AG09309 (cell line): ENCODE results near the gene ARG1.
A peak's percentile ranks its signal among the peaks of the same experiment; 100 is the strongest.

Source experiments
- DNase-seq: peaks from one replicate; pipeline ENCODE4 v3.0.0-alpha.2; 2010; ENCODE audit warnings: low read depth
- H3K4me3 ChIP-seq: 2 replicates; pipeline ENCODE4 v1.5.1; 2011; ENCODE audit warnings: mild to moderate bottlenecking, low read depth, low read length, moderate library complexity; ENCODE audit not compliant: control insufficient read depth
- CTCF ChIP-seq: IDR thresholded peaks from 2 replicates; pipeline ENCODE4 v1.5.1; 2011; ENCODE audit warnings: mild to moderate bottlenecking, low read depth, low read length, inconsistent platforms; ENCODE audit not compliant: insufficient read depth, control insufficient read depth; ENCODE audit errors: missing control alignments

ARG1 gene

GRCh38 chr6:131581523-131581922 is 8.5 kb downstream of the ARG1 start:
- DNase-seq = no peak
- no peak overlapping the region for H3K4me3 ChIP-seq
- TF ChIP-seq CTCF = no peak

- DNase-seq = no peak
- H3K4me3 ChIP-seq = no peak overlapping the region
- TF ChIP-seq CTCF = no peak
These were observed 13.5 kb downstream of the ARG1 start for GRCh38 chr6:131586543-131586942.

GRCh38 chr6:131587909-131588308 is 14.9 kb downstream of the ARG1 start:
- H3K4me3 ChIP-seq = no peak overlapping the region
- DNase-seq = no peak
- TF ChIP-seq CTCF = no peak

GRCh38 chr6:131588643-131589042 is 15.6 kb downstream of the ARG1 start:
- no peak for TF ChIP-seq CTCF
- H3K4me3 ChIP-seq = no peak overlapping the region
- no peak for DNase-seq

GRCh38 chr6:131592935-131593334 is 19.9 kb downstream of the ARG1 start:
- DNase-seq = no peak
- H3K4me3 ChIP-seq = no peak overlapping the region
- TF ChIP-seq CTCF = no peak

- no peak for TF ChIP-seq CTCF
- no peak for DNase-seq
- H3K4me3 ChIP-seq = no peak overlapping the region
These were observed 21.0 kb downstream of the ARG1 start for GRCh38 chr6:131594074-131594473.

- DNase-seq = no peak
- H3K4me3 ChIP-seq = no peak overlapping the region
- peak; percentile 30 for TF ChIP-seq CTCF
These were observed 24.4 kb downstream of the ARG1 start for GRCh38 chr6:131597446-131597845.
